Left ventricle myocardium inferior (tissue), 1 donor: ENCODE data around the gene DDX1. TPM values are rescaled to one million over a fixed set of nuclear protein-coding genes. Genes with fewer than 3 reads are reported as not detected.

Experiments
- DNase-seq: peaks from one replicate; pipeline ENCODE4 v3.0.0-alpha.2; 2020
- H3K27ac ChIP-seq: fragments of 200-600 bp; replicated peaks from 2 replicates; pipeline ENCODE4 v1.8.0; 2021
- H3K27me3 ChIP-seq: fragments of 200-600 bp; 2 replicates; pipeline ENCODE4 v1.8.0; 2021; ENCODE audit warnings: low read depth
- H3K36me3 ChIP-seq: fragments of 200-600 bp; 2 replicates; pipeline ENCODE4 v1.8.0; 2021
- H3K4me1 ChIP-seq: fragments of 200-600 bp; 2 replicates; pipeline ENCODE4 v1.8.0; 2021
- H3K4me3 ChIP-seq: fragments of 200-600 bp; 2 replicates; pipeline ENCODE4 v1.8.0; 2021; ENCODE audit warnings: mild to moderate bottlenecking, moderate library complexity
- H3K9me3 ChIP-seq: fragments of 200-600 bp; replicated peaks from 2 replicates; pipeline ENCODE4 v1.8.0; 2021
- intact Hi-C: fragments of 100-400 bp; cut with micrococcal nuclease; formaldehyde crosslinking; loops from one replicate; pipeline ENCODE4 v1.11.0; 2022
- total RNA-seq: library from RNA; stranded (reverse); fragmentation: NEBNext Ultra II Directional; extraction: Animal tissue kit (Norgen Biotek cat#: 25700); gene quantifications from one replicate; pipeline ENCODE4 v1.2.1, GENCODE V29; 2021
- TF ChIP-seq, protein P1 (sequence below): fragments of 200-600 bp; IDR thresholded peaks from 2 replicates; pipeline ENCODE4 v1.8.0; 2021; ENCODE audit warnings: antibody characterized with exemption, mild to moderate bottlenecking, borderline replicate concordance
- donor health status: DM: no; HTN: yes; CAD: no; lungs with severe emphysema.

Gene DDX1
- total RNA-seq, 1 donor from 2014 or later: 156 TPM

- TF ChIP-seq, protein P1, sequence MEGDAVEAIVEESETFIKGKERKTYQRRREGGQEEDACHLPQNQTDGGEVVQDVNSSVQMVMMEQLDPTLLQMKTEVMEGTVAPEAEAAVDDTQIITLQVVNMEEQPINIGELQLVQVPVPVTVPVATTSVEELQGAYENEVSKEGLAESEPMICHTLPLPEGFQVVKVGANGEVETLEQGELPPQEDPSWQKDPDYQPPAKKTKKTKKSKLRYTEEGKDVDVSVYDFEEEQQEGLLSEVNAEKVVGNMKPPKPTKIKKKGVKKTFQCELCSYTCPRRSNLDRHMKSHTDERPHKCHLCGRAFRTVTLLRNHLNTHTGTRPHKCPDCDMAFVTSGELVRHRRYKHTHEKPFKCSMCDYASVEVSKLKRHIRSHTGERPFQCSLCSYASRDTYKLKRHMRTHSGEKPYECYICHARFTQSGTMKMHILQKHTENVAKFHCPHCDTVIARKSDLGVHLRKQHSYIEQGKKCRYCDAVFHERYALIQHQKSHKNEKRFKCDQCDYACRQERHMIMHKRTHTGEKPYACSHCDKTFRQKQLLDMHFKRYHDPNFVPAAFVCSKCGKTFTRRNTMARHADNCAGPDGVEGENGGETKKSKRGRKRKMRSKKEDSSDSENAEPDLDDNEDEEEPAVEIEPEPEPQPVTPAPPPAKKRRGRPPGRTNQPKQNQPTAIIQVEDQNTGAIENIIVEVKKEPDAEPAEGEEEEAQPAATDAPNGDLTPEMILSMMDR: no peak
- H3K27me3 ChIP-seq: no peaks in the 10 kb centered on the region
- no peaks in the 10 kb centered on the region for H3K36me3 ChIP-seq
- no peak overlapping the region for H3K4me3 ChIP-seq
- no peak overlapping the region for H3K27ac ChIP-seq
- DNase-seq: no peak
- intact Hi-C loops: no loop called here
- H3K9me3 ChIP-seq: no peaks in the 10 kb centered on the region
- H3K4me1 ChIP-seq: peaks cover 10% of the 10 kb centered on the region
These were observed 59.7 kb downstream of the DDX1 start for GRCh38 chr2:15651367-15651727.

DNA sequence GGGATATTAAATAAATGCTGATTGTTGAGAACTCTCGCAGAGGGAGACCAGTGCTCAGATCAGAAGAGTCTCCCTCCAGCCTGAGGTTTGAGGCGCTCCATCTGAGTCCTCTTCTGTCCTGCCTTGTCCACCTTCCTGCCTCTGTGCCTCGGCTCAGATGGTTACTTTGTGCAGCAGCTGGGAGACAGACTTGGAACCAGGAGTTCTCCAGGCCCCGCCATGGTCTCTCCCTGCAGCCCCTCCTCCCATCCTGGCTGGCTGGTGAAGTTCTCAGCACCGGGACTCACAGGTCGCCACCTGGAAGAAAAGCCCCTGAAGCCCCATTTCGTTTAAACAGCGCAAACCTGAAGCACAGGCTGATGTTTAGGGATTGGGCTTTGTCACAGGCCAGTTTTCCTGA is 60.6 kb downstream of the DDX1 start:
- H3K9me3 ChIP-seq: no peaks in the 10 kb centered on the region
- H3K27me3 ChIP-seq: no peaks in the 10 kb centered on the region
- intact Hi-C loops: no loop called here
- peaks cover 10% of the 10 kb centered on the region for H3K4me1 ChIP-seq
- DNase-seq: no peak
- no peak overlapping the region for H3K27ac ChIP-seq
- TF ChIP-seq, protein P1: no peak
- H3K4me3 ChIP-seq: no peak overlapping the region
- no peaks in the 10 kb centered on the region for H3K36me3 ChIP-seq

GRCh38 chr2:15652801-15653200 is 61.1 kb downstream of the DDX1 start:
- no peak for DNase-seq
- Histone ChIP-seq H3K27ac (no peak overlapping the region), H3K4me1 (peaks cover 10% of the 10 kb centered on the region), H3K27me3 (no peaks in the 10 kb centered on the region), H3K9me3 (no peaks in the 10 kb centered on the region), H3K36me3 (no peaks in the 10 kb centered on the region), H3K4me3 (no peak overlapping the region)
- TF ChIP-seq, protein P1: no peak
- intact Hi-C loops: no loop called here

DNA sequence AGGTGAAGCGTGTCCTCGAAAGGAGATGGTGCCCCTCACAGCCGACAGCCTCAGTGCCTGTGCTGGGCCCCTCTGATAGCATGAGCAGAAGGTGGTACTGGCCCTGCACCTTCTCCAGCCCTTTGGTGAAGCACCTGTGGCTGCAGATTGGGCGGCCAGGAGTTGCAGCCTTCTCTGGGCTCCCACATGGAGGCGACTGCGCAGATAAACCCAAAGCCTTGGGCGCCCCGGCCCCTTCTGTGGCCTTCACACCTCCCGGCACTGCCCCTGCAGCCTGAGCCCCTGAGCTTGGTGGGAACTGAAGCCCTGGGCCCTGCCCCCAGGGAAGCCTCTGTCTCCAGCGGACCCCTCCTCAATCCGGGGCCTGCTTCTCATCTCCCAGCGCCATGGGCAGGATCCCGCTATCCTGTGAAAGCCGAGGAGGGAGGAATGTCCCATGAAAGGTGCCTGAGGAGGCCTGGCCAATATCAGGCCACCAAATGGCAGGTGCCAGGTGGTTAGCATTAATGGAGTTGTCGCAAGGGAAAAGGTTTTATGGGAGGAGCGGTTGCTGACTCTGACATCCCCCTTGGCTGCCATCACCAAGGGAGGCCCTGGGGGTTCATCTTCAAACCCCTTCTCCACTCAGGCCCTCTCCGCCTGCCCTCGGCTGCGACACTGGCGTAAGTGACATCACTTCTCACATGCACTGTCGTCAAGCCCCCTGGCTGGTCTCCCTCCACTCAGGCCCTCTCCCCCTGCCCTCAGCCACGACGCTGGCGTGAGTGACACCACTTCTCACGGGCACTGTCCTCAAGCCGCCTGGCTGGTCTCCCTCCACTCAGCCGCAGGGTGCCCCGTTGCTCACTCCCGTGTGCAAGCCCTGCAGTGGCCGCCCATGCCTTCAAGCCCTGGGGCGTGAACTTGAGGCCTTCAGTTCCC is 62.4 kb downstream of the DDX1 start:
- TF ChIP-seq, protein P1: no peak
- H3K4me3 ChIP-seq: no peak overlapping the region
- peaks cover 10% of the 10 kb centered on the region for H3K4me1 ChIP-seq
- intact Hi-C loops: no loop called here
- no peak for DNase-seq
- H3K9me3 ChIP-seq: no peaks in the 10 kb centered on the region
- no peaks in the 10 kb centered on the region for H3K36me3 ChIP-seq
- H3K27ac ChIP-seq: no peak overlapping the region
- H3K27me3 ChIP-seq: no peaks in the 10 kb centered on the region

DNA sequence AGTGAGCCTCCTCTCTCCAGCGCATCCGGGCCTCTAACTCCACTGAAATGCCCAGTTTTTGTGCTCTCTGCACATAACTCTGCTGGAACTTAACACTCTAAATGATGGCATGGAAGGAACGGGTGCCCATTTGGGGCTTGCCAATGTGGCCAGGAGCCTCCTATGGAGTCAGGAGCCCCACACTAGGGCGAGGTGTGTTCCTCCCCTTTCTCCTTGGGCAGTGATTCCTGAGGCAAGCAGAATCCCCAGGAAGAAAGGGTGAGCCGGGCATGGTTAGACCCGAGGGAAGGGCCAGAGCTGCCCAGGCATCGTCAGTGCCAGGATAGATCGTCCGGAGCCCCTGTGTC is 63.0 kb downstream of the DDX1 start:
- peaks cover 6% of the 10 kb centered on the region for H3K4me1 ChIP-seq
- no peak overlapping the region for H3K4me3 ChIP-seq
- intact Hi-C loops: no loop called here
- H3K27me3 ChIP-seq: no peaks in the 10 kb centered on the region
- TF ChIP-seq, protein P1: no peak
- DNase-seq: no peak
- H3K27ac ChIP-seq: no peak overlapping the region
- H3K36me3 ChIP-seq: no peaks in the 10 kb centered on the region
- no peaks in the 10 kb centered on the region for H3K9me3 ChIP-seq
